Right lung (tissue), 10 donors: ENCODE results near the gene PLEKHG3. TPM values are rescaled to one million over a fixed set of nuclear protein-coding genes. Genes with fewer than 3 reads are reported as not detected.
A peak's percentile ranks its signal among the peaks of the same experiment; 100 is the strongest.
"Not testable (repeated sequence)": the region's sequence is repeated elsewhere in the genome, so short reads cannot be mapped to it uniquely, and the experiment has no call there.

ENCODE experiments used
- DNase-seq, 2 donors: peaks; one replicate each; pipeline ENCODE4 v3.0.0-alpha.2; 2013
- long read RNA-seq, 8 donors: transcript quantifications; one replicate each; lab custom pipeline, GENCODE V29; 2026
- polyA plus RNA-seq, 5 donors: library from polyadenylated mRNA; unstranded; fragments of 120-200 nt; gene quantifications; one replicate each; pipeline versions ENCODE4 v1.2.1 to v1.2.3, GENCODE V29; 2013; ENCODE audit warnings: inconsistent platforms in 1 of 5, low replicate concordance in 1 of 5; ENCODE audit not compliant: insufficient read length in 5 of 5, insufficient read depth in 1 of 5

Gene PLEKHG3
- 10 to 100 TPM; 49.0 to 64.8 (median 59.4) TPM for polyA plus RNA-seq
- long read RNA-seq, donor 1, full-length matches to known transcripts, result 3 of 23 reads
- long read RNA-seq, donor 1, partial matches to known transcripts, result 20 of 23 reads
- long read RNA-seq, donor 1, other reads (novel, unspliced or antisense), result 0 of 23 reads
- long read RNA-seq, donor 2, result 0 reads
- long read RNA-seq, donor 3, partial matches to known transcripts, result 0 of 1 reads
- long read RNA-seq, donor 3, other reads (novel, unspliced or antisense), result 0 of 1 reads
- long read RNA-seq, donor 4, partial matches to known transcripts, result 11 of 12 reads
- long read RNA-seq, donor 4, other reads (novel, unspliced or antisense), result 0 of 12 reads
- long read RNA-seq, donor 5, full-length matches to known transcripts, result 2 of 11 reads
- long read RNA-seq, donor 5, partial matches to known transcripts, result 9 of 11 reads
- long read RNA-seq, donor 5, other reads (novel, unspliced or antisense), result 0 of 11 reads
- long read RNA-seq, donor 6, partial matches to known transcripts, result 14 of 14 reads
- long read RNA-seq, donor 6, other reads (novel, unspliced or antisense), result 0 of 14 reads
- long read RNA-seq, donor 7, partial matches to known transcripts, result 5 of 5 reads
- long read RNA-seq, donor 7, other reads (novel, unspliced or antisense), result 0 of 5 reads
- long read RNA-seq, donor 8, partial matches to known transcripts, result 7 of 7 reads
- long read RNA-seq, donor 8, other reads (novel, unspliced or antisense), result 0 of 7 reads

DNA sequence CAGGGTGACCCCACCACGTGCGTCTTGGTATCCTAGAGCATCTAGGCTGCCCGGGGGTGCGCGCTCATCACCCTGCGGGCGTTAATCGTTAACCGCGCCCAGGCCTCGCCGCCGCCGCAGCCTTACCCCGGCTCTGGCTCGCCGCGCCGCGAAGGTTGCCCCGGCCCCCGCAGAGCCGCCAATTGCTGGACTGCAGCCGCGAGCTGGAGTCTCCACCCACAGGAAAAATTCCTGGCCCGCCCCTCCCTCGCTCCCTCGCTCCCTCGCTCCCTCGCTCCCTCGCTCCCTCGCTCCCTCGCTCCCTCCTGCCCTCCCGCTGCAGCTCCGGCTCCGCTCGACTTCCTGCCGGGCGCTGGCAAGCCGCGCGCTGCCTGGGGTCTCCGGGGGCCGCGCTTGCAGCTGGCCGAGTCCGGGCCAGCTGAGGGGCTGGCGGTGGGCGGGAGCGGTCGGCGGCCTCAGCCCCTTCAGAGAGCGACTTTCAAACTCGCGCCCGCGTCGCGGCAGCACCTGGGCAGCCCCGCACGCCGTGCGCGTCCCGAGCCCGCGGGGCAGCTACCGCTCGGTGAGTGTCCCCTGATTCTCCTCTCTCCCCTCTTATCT is at the start of gene PLEKHG3:
Gene PLEKHG3 (plus strand): TSS at position 282 of the 600 bp plus-strand sequence. CDS start 23,208 bp downstream, outside the sequence.
- DNase-seq, result peak in 1 of 2 donors; percentile 77

DNA sequence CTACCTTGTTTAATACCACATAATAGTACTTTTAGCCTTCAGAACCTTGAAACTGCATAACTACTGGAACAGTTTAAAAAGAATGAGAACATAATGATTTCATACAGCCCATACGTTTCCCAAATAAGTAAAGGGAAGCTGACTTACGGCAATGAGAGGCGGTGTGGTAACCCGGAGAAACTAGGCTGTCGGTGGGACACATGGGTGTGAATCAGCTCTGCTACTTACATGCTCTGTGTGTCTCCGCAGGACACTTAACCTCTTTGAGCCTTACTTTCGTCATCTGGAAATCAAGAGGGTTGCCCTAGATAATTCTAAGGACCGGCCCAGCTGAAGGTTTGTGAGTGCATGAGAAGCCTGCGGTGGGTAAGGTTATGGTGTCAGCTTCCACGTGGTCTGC is 49.3 kb upstream of the PLEKHG3 start:
- DNase-seq, result no peak

DNA sequence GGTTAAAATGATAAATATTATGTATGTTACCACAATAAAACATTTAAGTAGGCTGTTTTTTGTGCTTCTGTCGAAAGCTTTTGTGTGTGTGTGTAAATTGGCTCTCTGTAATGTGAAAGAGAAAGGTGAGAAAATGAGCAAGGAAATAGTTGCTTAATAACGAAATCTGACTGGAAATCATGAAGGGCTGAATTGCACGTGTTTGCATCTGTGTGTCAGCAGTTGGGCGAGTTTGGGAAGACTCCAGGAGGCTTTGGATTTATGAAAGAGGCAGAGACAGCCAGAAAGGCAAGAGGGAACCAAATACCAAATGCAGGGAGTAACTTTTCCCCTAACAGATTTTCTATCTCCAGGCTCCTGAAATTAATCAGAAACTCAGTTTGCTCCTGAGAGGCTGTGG is 47.2 kb upstream of the PLEKHG3 start:
- DNase-seq, result no peak

DNA sequence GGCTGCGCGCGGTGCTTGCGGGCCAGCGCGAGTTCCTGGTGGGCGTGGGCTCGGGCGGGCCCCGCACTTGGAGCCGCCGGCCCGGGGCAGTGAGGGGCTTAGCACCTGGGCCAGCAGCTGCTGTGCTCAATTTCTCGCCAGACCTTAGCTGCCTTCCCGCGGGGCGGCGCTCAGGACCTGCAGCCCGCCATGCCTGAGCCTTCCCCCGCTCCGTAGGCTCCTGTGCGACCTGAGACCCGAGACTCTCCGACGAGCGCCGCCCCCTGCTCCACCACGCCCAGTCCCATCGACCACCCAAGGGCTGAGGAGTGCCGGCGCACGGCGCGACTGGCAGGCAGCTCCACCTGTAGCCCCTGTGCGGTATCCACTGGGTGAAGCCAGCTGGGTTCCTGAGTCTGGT is 46.0 kb upstream of the PLEKHG3 start:
- no peak for DNase-seq

DNA sequence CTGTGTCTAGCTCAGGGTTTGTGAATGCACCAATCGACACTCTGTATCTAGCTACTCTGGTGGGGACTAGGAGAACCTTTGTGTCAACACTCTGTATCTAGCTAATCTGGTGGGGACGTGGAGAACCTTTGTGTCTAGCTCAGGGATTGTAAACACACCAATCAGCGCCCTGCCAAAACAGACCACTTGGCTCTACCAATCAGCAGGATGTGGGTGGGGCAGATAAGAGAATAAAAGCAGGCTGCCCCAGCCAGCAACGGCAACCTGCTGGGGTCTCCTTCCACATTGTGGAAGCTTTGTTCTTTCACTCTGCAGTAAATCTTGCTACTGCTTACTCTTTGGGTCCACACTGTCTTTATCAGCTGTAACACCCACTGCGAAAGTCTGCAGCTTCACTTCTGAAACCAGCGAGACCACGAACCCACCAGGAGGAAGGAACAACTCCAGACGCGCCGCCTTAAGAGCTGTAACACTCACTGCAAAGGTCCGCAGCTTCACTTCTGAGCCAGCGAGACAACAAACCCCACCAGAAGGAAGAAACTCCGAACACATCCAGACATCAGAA is 45.4 kb upstream of the PLEKHG3 start:
- not testable (repeated sequence) for DNase-seq

DNA sequence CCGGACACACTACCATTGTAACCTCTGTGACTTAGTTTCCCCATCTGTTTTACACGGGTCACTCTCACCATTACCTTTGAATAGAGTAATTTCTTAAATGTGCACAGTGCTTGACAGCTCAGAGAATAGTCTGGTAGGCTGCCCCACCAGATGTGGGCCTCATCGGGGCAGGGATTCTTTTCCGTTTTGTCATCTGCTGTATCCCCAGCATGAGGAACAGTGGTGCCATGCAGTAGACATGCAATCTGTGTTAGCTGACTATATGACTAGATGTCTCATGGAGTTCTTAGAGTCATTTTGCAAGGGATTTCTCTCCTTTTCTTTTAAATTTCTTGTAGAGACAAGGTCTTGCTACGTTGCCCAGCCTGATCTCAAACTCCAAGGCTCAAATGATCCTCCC is 44.9 kb upstream of the PLEKHG3 start:
- DNase-seq, result no peak

DNA sequence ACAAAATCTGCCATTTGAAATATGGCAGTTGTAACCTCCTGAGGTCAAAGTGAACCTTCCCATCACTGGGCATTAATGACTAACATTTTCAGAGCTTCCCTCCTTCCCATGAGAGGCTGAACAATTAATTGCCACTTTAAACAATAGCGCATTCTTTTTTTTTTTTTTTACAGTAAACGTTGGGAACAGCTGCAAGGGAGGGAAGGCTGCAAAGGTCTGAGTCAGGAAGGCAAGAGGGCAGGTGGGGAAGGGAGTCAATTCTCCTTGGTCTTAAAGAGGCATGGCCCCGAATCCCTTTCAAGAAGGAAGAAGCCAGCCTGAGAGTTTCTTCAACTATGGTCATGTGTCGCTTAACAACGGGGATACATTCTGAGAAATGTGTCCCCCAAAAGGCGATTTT is 41.0 kb upstream of the PLEKHG3 start:
- DNase-seq, result no peak

DNA sequence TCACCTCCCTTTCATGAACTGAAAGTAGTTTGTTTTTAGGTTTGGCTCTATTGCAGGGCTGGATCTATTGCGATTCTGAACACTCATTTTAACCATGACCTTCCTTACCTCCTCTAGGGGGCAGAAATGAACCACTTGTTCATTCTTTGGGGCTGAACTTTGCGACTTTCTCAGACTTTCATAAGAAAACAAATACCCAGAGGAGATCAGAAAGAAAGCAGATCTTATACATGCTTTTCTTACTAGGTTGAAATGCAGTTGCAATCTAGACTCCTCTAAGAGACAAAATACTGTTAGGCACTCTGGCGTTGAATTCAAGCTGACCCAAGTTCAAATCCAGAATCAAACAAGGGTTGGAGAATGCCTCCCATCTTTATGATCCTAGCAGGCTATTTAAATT is 32.6 kb upstream of the PLEKHG3 start:
- DNase-seq, result peak; percentile 47 to 55

DNA sequence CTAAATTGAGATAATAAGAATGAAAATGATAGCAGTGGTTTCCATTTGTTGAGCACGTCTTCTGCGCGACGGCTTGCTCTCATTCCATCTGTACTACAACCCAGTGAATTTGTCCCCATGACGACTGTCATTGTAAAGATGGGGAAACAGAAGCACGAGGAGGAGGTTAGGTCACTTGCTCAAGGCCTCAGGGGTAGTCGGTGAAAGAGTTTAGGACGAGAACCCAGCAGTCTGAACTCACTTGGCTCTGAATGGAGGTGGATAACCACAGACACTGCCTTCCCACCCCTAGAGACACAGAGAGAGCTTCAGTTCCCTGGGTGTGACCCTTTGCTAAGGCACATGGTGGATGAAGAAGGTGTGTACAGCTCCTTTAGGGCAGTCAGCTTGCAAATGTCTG is 30.9 kb upstream of the PLEKHG3 start:
- DNase-seq, result no peak

DNA sequence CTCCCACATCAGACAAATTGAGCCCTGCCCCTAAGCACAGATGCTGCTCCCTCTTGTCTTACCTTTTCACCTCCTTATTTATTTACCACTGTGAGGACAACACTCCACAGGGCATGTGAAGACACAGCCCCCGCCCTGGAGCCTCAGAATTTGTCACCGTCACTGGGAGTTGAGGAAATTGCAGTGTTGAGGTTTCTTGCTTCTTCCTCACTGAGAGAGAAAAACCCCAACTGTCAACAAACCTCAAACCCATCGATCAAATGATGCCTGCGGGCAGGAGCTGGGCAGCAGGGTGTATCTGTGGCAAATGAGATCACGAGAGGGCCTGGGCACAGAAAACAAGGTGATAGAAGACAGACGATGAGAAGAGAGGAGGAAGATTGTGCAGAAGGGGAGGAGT is 30.5 kb upstream of the PLEKHG3 start:
- no peak for DNase-seq

DNA sequence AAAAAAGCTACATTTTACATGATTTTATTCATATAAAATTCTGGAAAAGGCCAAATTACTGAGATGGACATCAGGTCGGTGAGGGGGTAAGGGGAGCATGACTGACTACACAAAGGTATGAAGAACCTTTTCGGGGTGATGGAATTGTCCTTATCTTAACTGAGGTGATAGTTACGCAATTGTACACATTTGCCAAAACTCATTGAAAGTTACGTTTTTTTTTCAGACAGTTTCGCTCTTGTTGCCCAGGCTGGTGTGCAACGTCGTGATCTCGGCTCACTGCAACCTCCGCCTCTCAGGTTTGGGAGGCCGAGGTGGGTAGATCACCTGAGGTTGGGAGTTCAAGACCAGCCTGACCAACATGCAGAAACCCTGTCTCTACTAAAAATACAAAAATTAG is 29.4 kb upstream of the PLEKHG3 start:
- no peak for DNase-seq

DNA sequence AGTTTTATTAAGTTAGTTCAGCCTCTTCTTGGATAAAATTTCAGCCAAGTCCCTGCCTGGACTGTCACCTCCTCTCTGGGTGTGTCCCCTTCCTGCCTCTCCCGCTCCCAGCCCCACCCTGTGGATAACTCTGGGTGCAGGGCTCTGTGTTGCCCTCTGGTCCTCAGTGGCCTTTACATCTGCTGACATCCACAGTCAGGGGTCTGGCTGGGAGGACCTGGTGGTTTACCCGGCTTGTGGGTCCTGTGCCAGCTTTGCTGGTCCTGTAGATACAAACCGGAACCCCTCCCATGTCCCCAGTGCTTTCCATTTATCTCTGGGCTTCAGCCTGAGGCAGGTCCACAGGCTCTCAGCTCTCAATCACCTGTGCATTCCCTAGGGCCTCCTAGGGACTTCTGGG is 28.9 kb upstream of the PLEKHG3 start:
- no peak for DNase-seq

GRCh38 chr14:64676410-64677008 is 27.7 kb upstream of the PLEKHG3 start:
- no peak for DNase-seq

GRCh38 chr14:64680013-64680713 is 24.1 kb upstream of the PLEKHG3 start:
- DNase-seq, result no peak

DNA sequence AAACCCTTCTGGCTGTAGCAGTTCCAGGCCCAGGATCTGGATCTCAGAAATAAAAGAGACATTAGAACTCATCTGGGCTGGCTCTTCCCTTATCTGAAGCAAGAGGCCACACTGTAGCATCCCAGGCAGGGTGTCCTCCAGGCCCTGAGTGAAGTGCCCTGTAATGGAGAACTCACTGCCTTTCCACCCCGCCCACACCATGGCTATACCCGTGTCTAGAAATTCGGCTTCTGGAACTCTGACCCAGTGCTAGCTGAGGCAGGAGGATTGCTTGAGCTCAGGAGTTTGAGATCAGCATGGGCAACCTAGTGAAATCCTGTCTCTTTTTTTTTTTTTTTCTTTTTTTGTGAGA is 23.5 kb upstream of the PLEKHG3 start:
- DNase-seq, result no peak

- peak; percentile 50 to 71 for DNase-seq
Measured at GRCh38 chr14:64681796-64682710, 22.2 kb upstream of the PLEKHG3 start.

DNA sequence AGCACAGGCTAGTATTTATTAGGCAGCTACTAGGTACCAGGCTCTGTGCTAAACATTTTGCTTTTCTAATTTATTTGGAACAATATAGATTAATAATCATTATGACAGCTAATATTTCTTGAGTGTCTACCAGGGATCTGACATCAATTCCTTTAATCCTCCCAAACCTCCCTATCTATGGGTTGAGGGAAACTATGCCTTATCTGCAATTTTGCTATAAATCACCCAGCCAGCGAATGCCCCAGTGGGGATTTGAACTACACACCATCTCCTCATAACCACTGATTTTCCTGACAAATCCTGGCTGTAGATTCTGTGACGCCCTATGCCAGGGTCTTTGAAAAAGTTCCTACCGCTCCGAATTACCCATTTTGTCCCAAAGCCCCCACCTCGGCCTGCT is 21.4 kb upstream of the PLEKHG3 start:
- no peak for DNase-seq

GRCh38 chr14:64683264-64683663 is 21.0 kb upstream of the PLEKHG3 start:
- DNase-seq, result no peak

- DNase-seq, result no peak
Measured at GRCh38 chr14:64684091-64684490, 20.1 kb upstream of the PLEKHG3 start.
